T-helper 17 cell (primary cell): ENCODE results near the gene ASPG. TPM values are rescaled to one million over a fixed set of nuclear protein-coding genes. Genes with fewer than 3 reads are reported as not detected.

Experiments
- ATAC-seq: fragments of 150-1000 bp; cut with Tn5 transposase; 2 replicates; pipeline ENCODE4 v1.10.0; 2021; ENCODE audit warnings: mild to moderate bottlenecking, moderate library complexity
- DNase-seq, 3 donors: peaks; one replicate each; pipeline versions ENCODE4 v3.0.0 to v3.0.0-alpha.2; 2020 to 2021
- H3K9me3 ChIP-seq: one replicate; pipeline ENCODE4 v1.7.0; 2013; ENCODE audit warnings: low read length, mild to moderate bottlenecking; ENCODE audit not compliant: control insufficient read depth, poor library complexity, severe bottlenecking
- H3K27ac Mint-ChIP-seq: one replicate; pipeline ENCODE4 v1.8.0; 2022; ENCODE audit warnings: mild to moderate bottlenecking, moderate library complexity, mixed read lengths
- H3K27me3 Mint-ChIP-seq: one replicate; pipeline ENCODE4 v1.8.0; 2022; ENCODE audit warnings: mixed read lengths
- H3K36me3 Mint-ChIP-seq: one replicate; pipeline ENCODE4 v1.8.0; 2022; ENCODE audit warnings: low read depth, mixed read lengths
- H3K4me1 Mint-ChIP-seq: one replicate; pipeline ENCODE4 v1.8.0; 2022; ENCODE audit warnings: mild to moderate bottlenecking, mixed read lengths
- H3K4me3 Mint-ChIP-seq: one replicate; pipeline ENCODE4 v1.8.0; 2022; ENCODE audit warnings: mild to moderate bottlenecking, moderate library complexity, mixed read lengths
- total RNA-seq, 4 donors: library from RNA in 2 of 4; stranded (reverse) in 2 of 4; gene quantifications; one replicate each; pipeline ENCODE4 v1.2.3 and lab custom pipeline; 2022 to 2026

Gene ASPG
- total RNA-seq, 2 donors from 2014 or later = not detected

DNA sequence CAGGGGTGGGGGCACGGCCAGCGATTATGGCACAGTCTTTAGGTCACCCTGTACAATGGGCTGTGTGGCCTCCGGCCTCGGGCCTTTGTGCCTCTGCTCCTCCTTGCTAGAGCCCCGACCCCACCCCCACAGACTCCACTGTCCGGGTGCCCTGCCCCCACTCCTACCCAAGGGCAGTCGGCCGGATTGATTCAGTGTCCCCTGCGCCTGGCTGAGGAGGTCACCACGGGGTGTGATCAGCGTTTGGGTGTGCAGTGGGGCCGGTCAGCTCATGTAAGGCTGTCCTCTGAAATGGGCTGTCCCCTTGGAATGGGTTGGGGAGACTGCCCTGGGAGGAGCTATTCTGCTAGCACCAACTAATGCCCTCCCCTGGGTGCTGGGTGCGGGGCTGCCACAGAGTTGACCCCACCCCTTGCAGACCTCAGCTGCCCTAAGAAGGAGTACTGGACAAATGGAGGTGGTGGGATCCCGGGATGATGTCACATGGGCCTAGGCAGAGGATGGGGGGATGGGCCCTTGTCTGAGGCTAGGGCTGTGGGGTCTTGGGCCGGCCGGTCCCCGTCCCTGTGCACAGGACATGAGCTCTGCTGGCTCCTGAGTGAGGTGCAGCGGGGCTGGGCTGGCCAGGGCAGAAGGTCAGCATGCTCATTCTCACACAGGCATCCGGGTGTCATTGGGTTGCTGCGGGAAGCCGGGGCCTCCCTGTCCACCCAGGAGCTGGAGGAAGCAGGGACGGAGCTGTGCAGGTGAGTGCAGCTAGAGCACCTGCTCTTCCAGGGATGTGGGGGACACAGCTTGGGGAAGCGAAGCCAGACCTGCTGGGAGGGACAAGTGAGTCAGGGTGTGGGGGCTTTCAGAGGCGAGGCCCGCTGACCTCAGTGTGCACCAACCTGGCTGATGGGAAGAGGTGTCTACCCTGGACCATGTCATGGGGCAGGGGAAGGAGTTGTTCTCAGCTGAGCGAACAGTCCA is 23.4 kb downstream of the ASPG start:
- ATAC-seq = no peak
- no peaks in the 10 kb centered on the region for H3K9me3 ChIP-seq
- peak in 2 of 3 donors; percentile 3 to 9 for DNase-seq
- no peaks in the 10 kb centered on the region for H3K36me3 Mint-ChIP-seq
- peaks cover 3% of the 10 kb centered on the region for H3K4me1 Mint-ChIP-seq
- no peak overlapping the region for H3K4me3 Mint-ChIP-seq
- no peaks in the 10 kb centered on the region for H3K27me3 Mint-ChIP-seq
- no peak overlapping the region for H3K27ac Mint-ChIP-seq

DNA sequence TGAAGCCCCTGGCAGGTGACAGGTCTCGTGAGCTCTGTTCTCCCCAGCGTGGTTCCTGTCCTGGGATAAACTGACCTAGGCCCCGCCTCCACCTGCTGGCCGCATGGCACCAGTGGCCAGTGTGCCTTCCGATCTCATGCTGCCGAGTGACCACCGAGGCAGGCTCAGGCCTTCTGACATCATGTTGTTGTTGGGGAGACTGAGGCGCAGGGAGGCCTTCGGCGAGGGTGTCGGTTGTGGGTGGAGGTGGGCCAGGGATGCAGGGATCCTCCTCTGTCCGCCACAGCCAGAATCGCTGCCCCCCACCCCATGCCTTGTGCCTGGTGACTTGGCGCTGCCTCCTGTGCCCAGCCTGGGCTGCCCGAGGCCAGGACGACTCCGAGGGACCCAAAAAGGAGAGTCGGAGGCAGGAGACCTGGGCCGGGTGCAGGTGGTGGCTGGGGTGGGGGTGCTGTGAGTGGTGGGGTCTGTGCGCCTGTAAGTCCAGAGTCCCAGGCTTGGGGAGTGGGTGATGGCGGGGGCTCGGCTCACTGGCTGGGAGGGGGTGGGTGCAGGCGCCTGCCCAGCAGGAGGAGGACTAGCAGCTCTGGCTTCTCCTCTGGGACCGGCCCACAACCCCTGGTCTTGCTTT is 24.3 kb downstream of the ASPG start:
- Mint-ChIP-seq H3K27ac (no peak overlapping the region), H3K4me1 (peaks cover 3% of the 10 kb centered on the region), H3K27me3 (peaks cover 3% of the 10 kb centered on the region), H3K4me3 (no peak overlapping the region), H3K36me3 (no peaks in the 10 kb centered on the region)
- no peaks in the 10 kb centered on the region for H3K9me3 ChIP-seq
- ATAC-seq (no peak), DNase-seq (peak in 1 of 3 donors; percentile 1)

DNA sequence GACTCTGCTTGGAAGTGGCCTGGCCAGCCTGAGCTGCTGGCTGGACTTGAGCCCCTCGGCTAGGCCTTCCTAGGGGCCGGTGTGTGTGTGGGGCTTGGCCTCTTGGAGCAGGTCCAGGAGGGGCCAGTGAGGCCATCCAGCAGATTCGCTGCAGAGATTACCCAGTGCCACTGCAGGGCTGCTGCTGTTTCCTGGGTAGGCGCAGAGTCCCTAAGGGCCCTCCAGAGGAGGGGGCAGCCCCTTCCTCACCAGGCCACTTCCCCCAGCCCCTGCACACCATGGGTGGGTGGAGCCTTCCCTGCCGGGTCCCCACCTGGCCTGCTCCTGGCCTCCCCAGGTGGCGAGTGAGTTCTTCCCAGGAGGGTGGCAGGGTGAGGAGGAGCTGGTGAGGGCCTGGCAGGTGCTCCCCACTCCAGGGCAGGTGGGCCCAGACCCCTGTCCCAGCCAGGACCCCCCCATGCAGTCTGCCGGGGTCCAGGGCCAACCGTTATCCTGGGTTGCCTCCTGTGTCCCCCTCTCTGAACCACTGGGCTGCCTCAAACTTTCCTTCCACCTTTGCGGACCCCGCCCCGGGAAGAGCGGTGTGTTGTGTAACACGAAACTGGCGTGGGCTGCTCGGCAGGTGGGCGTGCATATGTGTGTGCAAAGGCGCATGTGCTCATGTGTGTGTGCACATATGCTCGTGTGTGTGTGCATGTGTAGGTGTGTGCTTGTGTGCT is 25.1 kb downstream of the ASPG start:
- H3K4me1 Mint-ChIP-seq = peaks cover 3% of the 10 kb centered on the region
- DNase-seq (peak in 1 of 3 donors; percentile 1), ATAC-seq (no peak)
- H3K27ac Mint-ChIP-seq = no peak overlapping the region
- no peaks in the 10 kb centered on the region for H3K9me3 ChIP-seq
- H3K4me3 Mint-ChIP-seq = no peak overlapping the region
- peaks cover 8% of the 10 kb centered on the region for H3K27me3 Mint-ChIP-seq
- no peaks in the 10 kb centered on the region for H3K36me3 Mint-ChIP-seq

DNA sequence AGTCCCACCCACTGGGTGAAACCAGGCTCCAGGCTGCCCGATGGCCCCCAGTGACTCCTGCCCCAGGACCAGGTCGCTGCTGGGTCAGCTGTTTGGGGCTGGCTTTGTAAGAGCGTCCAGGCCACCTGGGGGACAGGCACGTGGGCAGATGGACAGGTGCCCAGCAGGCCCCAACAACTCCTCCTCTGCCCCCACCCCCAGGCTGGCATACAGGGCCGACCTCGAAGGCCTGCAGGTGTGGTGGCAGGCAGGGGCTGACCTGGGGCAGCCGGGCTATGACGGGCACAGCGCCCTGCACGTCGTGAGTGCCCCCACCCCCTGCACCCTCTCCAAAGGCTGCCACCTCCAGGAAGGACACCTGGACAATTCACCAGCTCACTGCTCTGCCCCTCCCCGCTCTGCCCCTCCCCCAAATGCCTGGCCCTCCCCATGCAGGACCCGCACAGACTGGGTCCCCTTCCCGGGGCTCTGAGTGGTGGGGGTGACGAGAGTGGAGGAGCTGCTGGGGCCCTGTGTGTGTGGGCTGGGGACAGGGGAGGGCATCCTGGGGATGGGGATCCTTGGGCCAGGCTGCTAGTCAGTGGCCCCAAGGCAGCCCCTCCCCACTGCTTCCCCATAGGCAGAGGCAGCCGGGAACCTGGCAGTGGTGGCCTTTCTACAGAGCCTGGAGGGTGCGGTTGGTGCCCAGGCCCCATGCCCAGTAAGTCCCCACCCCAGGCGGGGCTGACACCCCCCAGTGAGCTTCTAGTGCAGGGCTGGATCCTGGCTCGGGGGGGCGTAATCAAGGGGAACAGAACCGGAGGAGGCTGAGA is 26.0 kb downstream of the ASPG start:
- no peak overlapping the region for H3K27ac Mint-ChIP-seq
- no peaks in the 10 kb centered on the region for H3K36me3 Mint-ChIP-seq
- ATAC-seq (no peak), DNase-seq (peak in 1 of 3 donors; percentile 2)
- H3K4me3 Mint-ChIP-seq = no peak overlapping the region
- no peaks in the 10 kb centered on the region for H3K9me3 ChIP-seq
- H3K4me1 Mint-ChIP-seq = peaks cover 3% of the 10 kb centered on the region
- peaks cover 8% of the 10 kb centered on the region for H3K27me3 Mint-ChIP-seq

DNA sequence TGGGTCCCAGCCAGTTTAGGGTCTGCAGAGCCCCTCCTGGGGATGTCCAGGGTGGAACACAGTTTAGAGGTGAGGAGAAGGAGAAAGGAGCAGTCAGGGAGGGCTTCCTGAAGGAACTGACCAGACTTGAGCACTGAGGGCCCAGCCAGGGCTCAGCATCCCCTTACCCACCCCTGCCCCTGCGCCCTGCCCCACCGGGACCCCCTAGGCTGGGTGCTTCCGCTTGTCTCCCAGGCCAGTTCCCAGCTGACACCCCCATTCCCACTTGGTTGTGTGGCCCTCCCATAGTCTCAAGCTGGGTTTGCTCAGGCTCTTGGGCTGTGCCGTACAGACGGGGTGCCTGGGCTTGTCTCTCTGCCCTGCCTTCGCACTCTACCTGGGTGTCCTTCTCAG is 26.6 kb downstream of the ASPG start:
- Mint-ChIP-seq H3K27ac (no peak overlapping the region), H3K27me3 (peaks cover 8% of the 10 kb centered on the region), H3K4me1 (peaks cover 3% of the 10 kb centered on the region), H3K4me3 (no peak overlapping the region), H3K36me3 (no peaks in the 10 kb centered on the region)
- H3K9me3 ChIP-seq = no peaks in the 10 kb centered on the region
- ATAC-seq = no peak
- no peak for DNase-seq

DNA sequence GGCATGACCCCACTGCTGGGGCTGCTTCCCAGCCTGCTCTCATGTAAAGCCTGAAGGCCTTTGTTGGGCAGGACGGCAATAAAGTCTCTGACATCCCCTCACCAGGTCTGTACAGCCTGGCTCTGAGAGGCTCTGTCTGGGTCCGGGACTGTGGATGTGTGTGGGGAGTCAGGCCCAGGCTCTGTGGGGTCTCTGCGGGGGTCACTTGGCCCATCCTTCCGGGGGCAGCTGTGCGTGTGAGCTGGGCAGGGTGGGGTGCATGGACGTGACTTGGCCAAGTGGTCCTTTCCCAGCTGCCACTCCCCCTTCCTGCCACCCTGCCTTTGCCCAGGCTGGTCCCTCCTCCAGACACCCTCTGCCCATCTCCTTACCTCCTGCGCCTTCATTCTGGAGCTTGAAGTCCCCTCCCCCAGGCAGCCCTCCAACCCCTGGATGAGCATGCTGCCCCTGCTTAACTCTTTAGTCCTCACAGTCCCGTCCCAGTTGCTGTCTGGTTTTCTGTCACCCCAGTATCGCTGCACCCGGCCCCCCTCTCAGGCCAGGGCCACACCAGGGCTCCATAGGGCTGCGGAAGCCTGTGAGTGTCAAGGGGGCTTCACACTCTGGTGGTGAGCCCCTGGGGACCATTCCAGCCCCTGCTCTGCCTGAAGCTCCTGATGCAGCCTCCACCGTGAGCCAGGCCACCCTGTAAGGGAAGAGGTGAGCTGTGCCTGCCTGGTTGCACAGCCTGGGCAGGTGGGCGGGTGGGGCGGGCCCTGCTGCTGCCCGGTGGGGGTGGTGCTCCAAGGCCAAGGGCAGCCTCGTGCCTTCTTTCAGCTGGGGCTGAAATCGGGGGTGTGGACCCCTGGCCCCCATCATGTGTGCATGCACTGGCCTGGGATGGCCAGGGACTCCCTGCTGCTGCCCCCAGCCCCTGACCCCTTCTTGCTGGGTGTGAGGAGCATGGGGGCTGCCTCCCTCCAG is 27.4 kb downstream of the ASPG start:
- H3K27ac Mint-ChIP-seq = no peak overlapping the region

DNA sequence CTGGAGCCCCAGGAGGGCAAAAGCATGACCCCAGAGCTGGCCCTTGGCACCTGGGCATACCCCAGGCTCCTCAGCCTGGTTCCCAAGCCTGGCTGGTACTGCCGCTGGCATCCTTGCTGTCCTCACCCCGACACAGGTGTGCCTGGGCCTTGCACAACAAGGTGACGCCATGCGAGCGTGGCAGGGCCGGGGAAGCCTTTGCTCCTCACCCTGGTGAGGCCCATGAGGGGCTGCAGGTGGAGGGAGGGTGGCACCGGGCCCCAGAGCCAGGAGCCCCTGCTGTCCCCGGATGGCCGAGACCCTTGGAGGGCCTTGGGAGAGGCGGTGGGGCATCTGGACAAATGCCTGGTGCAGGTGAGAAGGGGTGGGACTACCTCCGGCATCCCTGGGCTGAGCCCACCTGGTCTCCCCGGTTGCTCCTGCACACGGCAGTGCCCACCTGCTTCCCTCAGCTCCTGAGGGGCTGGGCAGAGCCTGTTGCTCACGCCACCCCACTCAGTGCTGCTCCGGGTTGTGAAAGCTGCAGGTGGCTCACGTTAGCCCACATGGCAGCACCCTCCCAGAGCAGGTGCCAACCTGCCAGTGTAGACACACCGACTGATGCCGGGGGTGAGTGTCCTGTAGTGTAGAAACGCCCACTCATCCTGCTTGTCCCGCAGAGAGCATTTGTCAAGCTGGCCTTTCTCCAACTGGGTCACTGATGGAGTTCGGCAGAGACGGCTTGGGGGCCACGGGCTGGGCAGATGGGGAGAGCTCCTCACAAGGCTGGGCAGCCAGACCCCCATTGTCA is 28.3 kb downstream of the ASPG start:
- peaks cover 8% of the 10 kb centered on the region for H3K4me1 Mint-ChIP-seq
- DNase-seq = peak in 1 of 3 donors; percentile 2
- no peak overlapping the region for H3K4me3 Mint-ChIP-seq
- no peaks in the 10 kb centered on the region for H3K36me3 Mint-ChIP-seq
- no peak overlapping the region for H3K27ac Mint-ChIP-seq
- peaks cover 18% of the 10 kb centered on the region for H3K27me3 Mint-ChIP-seq
- no peak for ATAC-seq
- H3K9me3 ChIP-seq = no peaks in the 10 kb centered on the region

More for the DNA sequence above, 27.4 kb downstream of the ASPG start:
- DNase-seq (no peak), ATAC-seq (no peak)
- H3K4me3 Mint-ChIP-seq = no peak overlapping the region
- H3K36me3 Mint-ChIP-seq = no peaks in the 10 kb centered on the region
- peaks cover 8% of the 10 kb centered on the region for H3K27me3 Mint-ChIP-seq
- peaks cover 3% of the 10 kb centered on the region for H3K4me1 Mint-ChIP-seq
- no peaks in the 10 kb centered on the region for H3K9me3 ChIP-seq

DNA sequence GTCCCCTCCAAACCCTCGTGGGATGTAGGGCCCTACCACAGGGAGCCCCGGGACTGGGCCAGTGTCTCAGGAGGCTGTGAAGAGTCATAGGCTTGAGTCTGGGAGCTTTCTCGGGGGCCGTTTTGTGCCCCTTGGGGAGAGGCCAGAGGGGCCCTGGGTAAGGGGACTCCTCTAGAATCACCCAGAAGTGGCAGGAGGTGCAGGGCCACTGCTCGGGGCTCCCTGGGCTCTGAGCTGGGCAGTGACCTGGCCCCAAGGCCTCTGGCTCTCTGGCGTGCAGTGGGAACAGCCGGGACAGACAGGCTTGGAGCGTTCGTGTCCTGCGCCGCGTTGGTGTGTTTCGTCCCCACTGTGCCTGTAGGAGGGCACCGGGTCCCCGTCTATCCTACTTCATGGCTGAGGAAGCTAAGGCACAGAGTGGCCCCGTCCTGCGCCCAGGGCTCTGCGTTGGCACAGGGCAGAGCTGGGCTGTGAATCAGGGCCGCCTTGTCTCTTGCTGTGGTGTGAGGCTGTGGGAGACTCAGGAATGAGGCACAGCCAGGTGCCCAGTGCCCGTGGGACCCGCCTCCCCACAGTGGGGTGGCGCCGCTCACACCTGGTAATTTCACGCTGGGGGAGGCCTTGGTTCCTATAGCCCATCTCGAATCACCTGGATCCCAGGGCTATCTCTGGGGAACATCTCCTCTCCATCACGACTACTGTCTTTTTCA is 29.1 kb downstream of the ASPG start:
- H3K27ac Mint-ChIP-seq = no peak overlapping the region
- peaks cover 22% of the 10 kb centered on the region for H3K27me3 Mint-ChIP-seq
- no peak for ATAC-seq
- peak in 1 of 3 donors; percentile 3 for DNase-seq
- H3K36me3 Mint-ChIP-seq = no peaks in the 10 kb centered on the region
- no peaks in the 10 kb centered on the region for H3K9me3 ChIP-seq
- no peak overlapping the region for H3K4me3 Mint-ChIP-seq
- peaks cover 6% of the 10 kb centered on the region for H3K4me1 Mint-ChIP-seq

DNA sequence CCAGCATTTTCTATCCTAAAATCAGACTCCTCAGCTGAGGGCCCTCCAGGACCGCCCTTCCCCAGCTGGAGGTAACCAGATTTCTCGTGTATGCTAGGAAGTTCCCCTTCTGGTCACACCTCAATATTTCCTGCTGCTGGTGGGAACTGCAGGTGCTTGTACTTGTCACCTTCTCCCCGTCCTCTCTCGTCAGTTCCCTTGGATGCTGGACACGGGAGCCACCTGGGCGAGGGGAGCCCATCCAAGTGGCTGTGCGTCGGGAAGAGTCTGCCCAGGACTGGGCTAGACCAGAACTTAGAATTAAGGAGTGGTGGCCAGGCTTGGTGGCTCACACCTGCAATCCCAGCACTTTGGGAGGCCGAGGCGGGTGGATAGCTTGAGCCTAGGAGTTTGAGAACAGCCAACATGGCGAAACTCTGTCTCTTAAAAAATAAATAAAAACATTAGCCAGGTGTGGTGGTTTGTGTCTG is 29.7 kb downstream of the ASPG start:
- Mint-ChIP-seq H3K4me1 (peaks cover 6% of the 10 kb centered on the region), H3K4me3 (peak overlapping the region; percentile 75), H3K27ac (no peak overlapping the region), H3K36me3 (no peaks in the 10 kb centered on the region), H3K27me3 (peaks cover 28% of the 10 kb centered on the region)
- ATAC-seq = no peak
- peak in 1 of 3 donors; percentile 3 for DNase-seq
- H3K9me3 ChIP-seq = no peaks in the 10 kb centered on the region

DNA sequence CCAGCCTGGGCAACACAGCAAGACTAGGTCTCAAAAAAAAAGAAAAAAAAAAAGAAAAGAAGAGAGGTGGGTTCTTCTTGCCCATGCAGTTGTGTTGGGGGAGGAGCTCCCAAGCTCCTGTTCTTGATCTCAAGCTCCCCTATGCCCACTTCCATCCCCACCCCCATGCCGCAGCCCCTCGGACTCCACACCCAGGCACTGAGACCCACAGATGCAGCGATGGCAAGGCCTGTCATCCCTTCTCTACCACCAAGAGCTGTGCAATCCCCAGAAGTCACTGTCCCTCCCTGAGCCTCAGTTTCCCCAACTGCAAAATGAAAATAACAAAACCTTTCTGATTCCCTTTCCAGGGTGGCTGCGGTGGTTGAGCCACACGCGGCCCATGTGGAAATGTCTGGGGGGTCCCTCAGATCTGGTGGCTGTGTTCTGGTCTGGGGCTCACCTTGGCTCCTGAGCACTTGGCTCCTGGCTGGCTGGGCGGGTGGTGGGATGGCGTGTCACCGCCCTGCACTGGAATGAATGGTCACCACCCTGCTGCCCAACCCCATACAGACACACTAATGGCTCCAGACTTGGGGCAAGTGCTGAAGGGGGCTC is 30.3 kb downstream of the ASPG start:
- peak overlapping the region; percentile 75 for H3K4me3 Mint-ChIP-seq
- DNase-seq = peak in 1 of 3 donors; percentile 2

More for the DNA sequence above, 30.3 kb downstream of the ASPG start:
- Mint-ChIP-seq H3K4me1 (peaks cover 6% of the 10 kb centered on the region), H3K27me3 (peaks cover 34% of the 10 kb centered on the region), H3K36me3 (no peaks in the 10 kb centered on the region), H3K27ac (no peak overlapping the region)
- no peaks in the 10 kb centered on the region for H3K9me3 ChIP-seq
- ATAC-seq = no peak
